Neural crest cell (in vitro differentiated cells): ENCODE data around the gene ZNF614. TPM values are rescaled to one million over a fixed set of nuclear protein-coding genes. Genes with fewer than 3 reads are reported as not detected.
A peak's percentile ranks its signal among the peaks of the same experiment; 100 is the strongest.
"Not testable (repeated sequence)": the region's sequence is repeated elsewhere in the genome, so short reads cannot be mapped to it uniquely, and the experiment has no call there.

Source experiments
- DNase-seq: peaks from one replicate; pipeline ENCODE4 v3.0.0; 2021; ENCODE audit warnings: low read depth, mixed read lengths, low spot score
- H3K27ac Mint-ChIP-seq: one replicate; pipeline ENCODE4 v1.8.0; 2021; ENCODE audit warnings: mild to moderate bottlenecking, mixed read lengths; ENCODE audit not compliant: unreplicated experiment
- H3K27me3 Mint-ChIP-seq: 2 replicates; pipeline ENCODE4 v1.8.0; 2021; ENCODE audit warnings: low read depth, mild to moderate bottlenecking, mixed read lengths
- H3K36me3 Mint-ChIP-seq: 2 replicates; pipeline ENCODE4 v1.8.0; 2021; ENCODE audit warnings: low read depth, mild to moderate bottlenecking, mixed read lengths
- H3K4me1 Mint-ChIP-seq: 2 replicates; pipeline ENCODE4 v1.8.0; 2021; ENCODE audit warnings: mixed read lengths
- H3K4me3 Mint-ChIP-seq: one replicate; pipeline ENCODE4 v1.8.0; 2021; ENCODE audit warnings: mild to moderate bottlenecking, mixed read lengths
- H3K9me3 Mint-ChIP-seq: 2 replicates; pipeline ENCODE4 v1.8.0; 2021; ENCODE audit warnings: mixed read lengths
- total RNA-seq: library from RNA; stranded (reverse); gene quantifications from 2 replicates; pipeline ENCODE4 v1.2.1, GENCODE V29; 2021
- TF ChIP-seq, protein P1 (sequence below): fragments of 200-600 bp; sonication (generic); conservative IDR thresholded peaks from 2 replicates; pipeline ENCODE4 v1.5.0; 2021; ENCODE audit warnings: antibody characterized with exemption, mild to moderate bottlenecking

The ZNF614 gene
- total RNA-seq, 1 donor from 2014 or later: 11.5 TPM

GRCh38 chr19:51994048-51994644 is 34.0 kb downstream of the ZNF614 start:
- H3K4me3 Mint-ChIP-seq: no peak overlapping the region
- H3K36me3 Mint-ChIP-seq: peaks cover 86% of the 10 kb centered on the region
- H3K27me3 Mint-ChIP-seq: no peaks in the 10 kb centered on the region
- H3K27ac Mint-ChIP-seq: no peak overlapping the region
- H3K4me1 Mint-ChIP-seq: no peaks in the 10 kb centered on the region
- H3K9me3 Mint-ChIP-seq: peaks cover 43% of the 10 kb centered on the region
- DNase-seq: no peak
- TF ChIP-seq, protein P1, sequence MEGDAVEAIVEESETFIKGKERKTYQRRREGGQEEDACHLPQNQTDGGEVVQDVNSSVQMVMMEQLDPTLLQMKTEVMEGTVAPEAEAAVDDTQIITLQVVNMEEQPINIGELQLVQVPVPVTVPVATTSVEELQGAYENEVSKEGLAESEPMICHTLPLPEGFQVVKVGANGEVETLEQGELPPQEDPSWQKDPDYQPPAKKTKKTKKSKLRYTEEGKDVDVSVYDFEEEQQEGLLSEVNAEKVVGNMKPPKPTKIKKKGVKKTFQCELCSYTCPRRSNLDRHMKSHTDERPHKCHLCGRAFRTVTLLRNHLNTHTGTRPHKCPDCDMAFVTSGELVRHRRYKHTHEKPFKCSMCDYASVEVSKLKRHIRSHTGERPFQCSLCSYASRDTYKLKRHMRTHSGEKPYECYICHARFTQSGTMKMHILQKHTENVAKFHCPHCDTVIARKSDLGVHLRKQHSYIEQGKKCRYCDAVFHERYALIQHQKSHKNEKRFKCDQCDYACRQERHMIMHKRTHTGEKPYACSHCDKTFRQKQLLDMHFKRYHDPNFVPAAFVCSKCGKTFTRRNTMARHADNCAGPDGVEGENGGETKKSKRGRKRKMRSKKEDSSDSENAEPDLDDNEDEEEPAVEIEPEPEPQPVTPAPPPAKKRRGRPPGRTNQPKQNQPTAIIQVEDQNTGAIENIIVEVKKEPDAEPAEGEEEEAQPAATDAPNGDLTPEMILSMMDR: no peak

DNA sequence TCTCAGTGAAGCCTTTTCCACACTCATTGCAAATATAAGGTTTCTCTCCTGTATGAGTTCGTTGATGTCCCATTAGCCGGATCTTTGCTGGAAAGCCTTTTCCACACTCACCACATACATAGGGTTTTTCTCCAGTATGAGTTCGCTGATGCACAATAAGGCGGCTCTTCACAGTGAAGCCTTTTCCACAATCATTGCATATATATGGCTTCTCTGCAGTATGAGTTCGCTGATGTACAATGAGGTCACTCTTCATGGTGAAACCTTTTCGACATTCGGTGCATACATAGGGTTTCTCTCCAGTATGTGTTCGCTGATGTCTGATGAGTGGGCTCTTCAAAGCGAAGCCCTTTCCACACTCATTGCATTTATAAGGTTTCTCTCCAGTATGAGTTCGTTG is 34.8 kb downstream of the ZNF614 start:
- TF ChIP-seq, protein P1: no peak

GRCh38 chr19:51986309-51987291 is 41.6 kb downstream of the ZNF614 start, which contains the start of gene ZNF350:
Gene ZNF350 (minus strand): TSS chr19:51986840. CDS start chr19:51974360, 12,480 bp downstream.
- no peaks in the 10 kb centered on the region for H3K27me3 Mint-ChIP-seq
- peaks cover 40% of the 10 kb centered on the region for H3K36me3 Mint-ChIP-seq
- peaks cover 25% of the 10 kb centered on the region for H3K9me3 Mint-ChIP-seq
- H3K4me1 Mint-ChIP-seq: peaks cover 7% of the 10 kb centered on the region
- peak within 1 kb of the TSS; percentile 85 for H3K27ac Mint-ChIP-seq
- TF ChIP-seq, protein P1: no peak
- H3K4me3 Mint-ChIP-seq: peak within 1 kb of the TSS; percentile 95
- DNase-seq: peak; percentile 75

More for the DNA sequence above, 34.8 kb downstream of the ZNF614 start:
- no peak for DNase-seq
- H3K4me3 Mint-ChIP-seq: no peak overlapping the region
- no peak overlapping the region for H3K27ac Mint-ChIP-seq
- no peaks in the 10 kb centered on the region for H3K27me3 Mint-ChIP-seq
- H3K36me3 Mint-ChIP-seq: peaks cover 83% of the 10 kb centered on the region
- H3K4me1 Mint-ChIP-seq: no peaks in the 10 kb centered on the region
- peaks cover 50% of the 10 kb centered on the region for H3K9me3 Mint-ChIP-seq

DNA sequence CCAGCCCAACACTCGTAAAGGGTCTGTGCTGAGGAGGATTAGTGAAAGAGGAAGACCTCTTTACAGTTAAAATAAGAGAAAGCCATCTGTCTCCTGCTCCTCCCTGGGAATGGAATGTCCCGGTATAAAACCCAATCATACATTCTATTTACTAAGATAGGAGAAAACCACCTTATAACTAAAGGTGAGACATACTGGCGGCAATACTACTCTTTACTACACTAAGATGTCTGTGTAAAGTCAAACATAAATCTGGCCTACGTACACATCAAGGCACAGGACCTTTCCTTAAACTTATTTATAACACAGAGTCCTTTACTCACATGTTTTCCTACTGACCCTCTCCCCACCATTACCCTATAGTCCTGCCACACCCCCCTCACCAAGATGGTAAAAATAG is 44.8 kb downstream of the ZNF614 start:
- Mint-ChIP-seq H3K9me3 (peaks cover 20% of the 10 kb centered on the region), H3K27me3 (no peaks in the 10 kb centered on the region), H3K4me3 (peak overlapping the region; percentile 35), H3K27ac (no peak overlapping the region), H3K36me3 (peaks cover 43% of the 10 kb centered on the region), H3K4me1 (peaks cover 7% of the 10 kb centered on the region)
- DNase-seq: no peak
- TF ChIP-seq, protein P1: no peak

- H3K27ac Mint-ChIP-seq, H3K4me1 Mint-ChIP-seq, H3K4me3 Mint-ChIP-seq, DNase-seq, H3K27me3 Mint-ChIP-seq: not testable (repeated sequence)
- Mint-ChIP-seq H3K9me3 (peaks cover 26% of the 10 kb centered on the region), H3K36me3 (peaks cover 51% of the 10 kb centered on the region)
These were observed 47.3 kb downstream of the ZNF614 start for GRCh38 chr19:51980926-51981325.
